Endothelial cell of umbilical vein (primary cell): Measurements from ENCODE around the gene DENND5A. TPM values are rescaled to one million over a fixed set of nuclear protein-coding genes. Genes with fewer than 3 reads are reported as not detected.

Experiments used
- BruUV-seq: library from RNA; stranded (reverse); fragments of 400-500 nt; replicated peaks from 2 replicates; lab custom pipeline; 2021; lab: Mats Ljungman, UMichigan
- CTCF ChIA-PET: fragments of 300-600, 350-600 bp; sonication (Branson Sonifier 250); formaldehyde crosslinking; loops from one replicate; lab custom pipeline; 2021; ENCODE audit warnings: antibody characterized with exemption, inconsistent platforms; lab: Charles Lee
- POLR2A ChIA-PET: fragments of 300-600, 350-600 bp; sonication (Branson Sonifier 250); formaldehyde crosslinking; loops from one replicate; lab custom pipeline; 2021; ENCODE audit warnings: antibody characterized with exemption, inconsistent platforms; lab: Charles Lee
- DNase-seq: peaks from one replicate; pipeline ENCODE4 v3.0.0-alpha.2; 2011; ENCODE audit warnings: low read depth, low spot score
- FAIRE-seq: peaks from 2 replicates; lab custom pipeline; 2011; peaks lifted over from hg19 to GRCh38; lab: Jason Lieb, UNC
- H2AFZ ChIP-seq: 2 replicates; pipeline ENCODE4 v1.6.0; 2012; ENCODE audit warnings: low read depth, low read length, control low read depth, inconsistent platforms
- H3K27ac ChIP-seq: 2 replicates; pipeline ENCODE4 v1.5.1; 2011; ENCODE audit warnings: low read depth, mild to moderate bottlenecking, control low read depth, low read length, moderate library complexity; ENCODE audit not compliant: insufficient read depth
- H3K27me3 ChIP-seq, 2 experiments: 2 replicates each; pipeline versions ENCODE4 v1.6.0 to v1.6.1; 2011; ENCODE audit warnings: low read length in 2 of 2, mixed read lengths in 1 of 2; ENCODE audit not compliant: control insufficient read depth in 2 of 2, insufficient read depth in 2 of 2
- H3K36me3 ChIP-seq, 2 experiments: 2 replicates in 1 of 2; 3 replicates in 1 of 2; pipeline ENCODE4 v1.5.1; 2011; ENCODE audit warnings: low read length in 2 of 2, mild to moderate bottlenecking in 1 of 2, moderate library complexity in 1 of 2; ENCODE audit not compliant: control insufficient read depth in 2 of 2, insufficient read depth in 2 of 2; ENCODE audit errors: extremely low read depth in 1 of 2
- H3K4me1 ChIP-seq: 3 replicates; pipeline ENCODE4 v1.5.1; 2011; ENCODE audit warnings: mild to moderate bottlenecking, low read length; ENCODE audit not compliant: control insufficient read depth, insufficient read depth; ENCODE audit errors: extremely low read depth
- H3K4me2 ChIP-seq: 2 replicates; pipeline ENCODE4 v1.6.1; 2011; ENCODE audit warnings: low read length, control low read depth, mixed read lengths; ENCODE audit not compliant: insufficient read depth
- H3K4me3 ChIP-seq, 3 experiments: fragments of 200-600 bp in 1 of 3; sonication (generic), shearing (Covaris generic) in 1 of 3; replicated peaks in 1 of 3; 2 replicates each; pipeline ENCODE4 v1.5.1; 2011 to 2016; ENCODE audit warnings: control low read depth in 3 of 3, low read length in 3 of 3, mild to moderate bottlenecking in 2 of 3, inconsistent platforms in 1 of 3, low read depth in 1 of 3, moderate library complexity in 1 of 3; ENCODE audit not compliant: insufficient read depth in 1 of 3
- H3K79me2 ChIP-seq: 2 replicates; pipeline ENCODE4 v1.6.0; 2012; ENCODE audit warnings: low read length, inconsistent platforms; ENCODE audit not compliant: control insufficient read depth, insufficient read depth
- H3K9ac ChIP-seq: replicated peaks from 2 replicates; pipeline ENCODE3; 2011; ENCODE audit warnings: low read length, control low read depth; ENCODE audit not compliant: insufficient read depth; ENCODE audit errors: extremely low read depth
- H3K9me1 ChIP-seq: replicated peaks from 3 replicates; pipeline ENCODE4 v1.6.0; 2011; ENCODE audit warnings: mild to moderate bottlenecking, low read length; ENCODE audit not compliant: control insufficient read depth, insufficient read depth; ENCODE audit errors: extremely low read depth
- H3K9me3 ChIP-seq: replicated peaks from 2 replicates; pipeline ENCODE4 v1.5.1; 2012; ENCODE audit warnings: low read length, inconsistent platforms; ENCODE audit not compliant: control insufficient read depth, insufficient read depth
- H4K20me1 ChIP-seq: replicated peaks from 2 replicates; pipeline ENCODE3; 2011; ENCODE audit warnings: mild to moderate bottlenecking, low read length; ENCODE audit not compliant: control insufficient read depth, insufficient read depth; ENCODE audit errors: extremely low read depth
- CTCF ChIP-seq, 2 donors: IDR thresholded peaks; 1 replicate in 1 of 2; 2 replicates in 1 of 2; pipeline ENCODE4 v1.5.1; 2011; ENCODE audit warnings: low read length in 2 of 2, mild to moderate bottlenecking in 2 of 2, moderate library complexity in 2 of 2, control low read depth in 1 of 2, inconsistent platforms in 1 of 2, low read depth in 1 of 2; ENCODE audit not compliant: insufficient read depth in 1 of 2; ENCODE audit errors: extremely low read depth in 1 of 2
- EZH2 ChIP-seq: IDR thresholded peaks from 2 replicates; pipeline ENCODE4 v1.6.1; 2012; ENCODE audit warnings: borderline replicate concordance, low read depth, mild to moderate bottlenecking, moderate library complexity, low read length, inconsistent platforms; ENCODE audit not compliant: severe bottlenecking
- FOS ChIP-seq: IDR thresholded peaks from 2 replicates; pipeline ENCODE4 v1.6.1; 2011; ENCODE audit warnings: mild to moderate bottlenecking, low read length, moderate library complexity, borderline replicate concordance; ENCODE audit not compliant: insufficient read depth
- GATA2 ChIP-seq: IDR thresholded peaks from 2 replicates; pipeline ENCODE4 v1.7.0; 2011; ENCODE audit warnings: low read depth, mild to moderate bottlenecking, moderate library complexity, mixed read lengths, low read length; ENCODE audit not compliant: insufficient read length, insufficient read depth
- JUN ChIP-seq: IDR thresholded peaks from 2 replicates; pipeline ENCODE4 v1.6.1; 2011; ENCODE audit warnings: borderline replicate concordance, low read depth; ENCODE audit not compliant: insufficient read length, insufficient read depth
- MAX ChIP-seq: IDR thresholded peaks from 2 replicates; pipeline ENCODE4 v1.6.1; 2011; ENCODE audit not compliant: insufficient read depth, insufficient read length
- MYC ChIP-seq: IDR thresholded peaks from one replicate; pipeline ENCODE4 v1.6.1; 2011; ENCODE audit warnings: mild to moderate bottlenecking, low read depth, low read length
- POLR2A ChIP-seq: IDR thresholded peaks from 2 replicates; pipeline ENCODE4 v1.6.1; 2012; ENCODE audit warnings: low read depth, mild to moderate bottlenecking, control low read depth, low read length
- POLR2AphosphoS5 ChIP-seq: IDR thresholded peaks from 2 replicates; pipeline ENCODE4 v1.6.1; 2012; ENCODE audit warnings: low read depth, mild to moderate bottlenecking, control low read depth, low read length, moderate library complexity; ENCODE audit not compliant: insufficient read depth
- dilution Hi-C: fragments of 300-500 bp; cut with MboI; formaldehyde crosslinking; loops from one replicate; pipeline ENCODE4 v1.15.0; 2019; ENCODE audit warnings: low sequenced_read_pairs; ENCODE audit not compliant: extremely low pct_ligation_motif_present
- intact Hi-C: fragments of 100-400 bp; cut with micrococcal nuclease; formaldehyde crosslinking; loops from one replicate; pipeline ENCODE4 v1.10.0; 2022
- polyA plus RNA-seq, 4 experiments: library from polyadenylated mRNA; depleted of rRNA in 3 of 4; stranded (reverse) in 3 of 4; unstranded in 1 of 4; fragments of >200 nt; gene quantifications; 2 replicates each; pipeline versions ENCODE4 v1.2.1 to v1.2.3, GENCODE V29; 2011 to 2012; ENCODE audit warnings: missing spikeins in 1 of 4
- total RNA-seq: library from RNA; stranded (reverse); gene quantifications from 2 replicates; pipeline ENCODE4 v1.2.3, GENCODE V29; 2021

Gene DENND5A
- total and polyA plus RNA-seq, 2 donors (not counting 3 experiments of a cell fraction or from before 2014, with no cell fraction given) = 116 to 220 TPM

- CTCF ChIA-PET = interaction anchor here (1.1 to 2.2 kb wide), 2 partner anchors 13 to 110 kb away, joined by 3 to 9 read pairs; no protein-coding TSS in a partner anchor
- dilution Hi-C loops = no loop called here
Observed at GRCh38 chr11:9125185-9125886, 139.8 kb downstream of the DENND5A start.

More at GRCh38 chr11:9125185-9125886, 139.8 kb downstream of the DENND5A start:
- DNase-seq (no peak), FAIRE-seq (no peak)
- H3K79me2 ChIP-seq = no peaks in the 10 kb centered on the region
- H3K9me3 ChIP-seq = no peaks in the 10 kb centered on the region
- POLR2A ChIA-PET = no interaction called here
- BruUV-seq = no TSS peak
- H3K9me1 ChIP-seq = no peaks in the 10 kb centered on the region
- no peak overlapping the region for H2AFZ ChIP-seq
- TF ChIP-seq CTCF (IDR thresholded peaks at IDR 0.05; ENCODE audit: extremely low read depth in 1 of 2, insufficient read depth in 1 of 2, low read depth in 1 of 2, low read length in 2 of 2) (no peak), GATA2 (no peak), POLR2A (no peak), FOS (no peak), EZH2 (no peak), JUN (no peak), MAX (no peak), MYC (no peak), POLR2AphosphoS5 (no peak)
- H3K27ac ChIP-seq = no peak overlapping the region
- H3K4me1 ChIP-seq = no peaks in the 10 kb centered on the region
- no peak overlapping the region for H3K4me2 ChIP-seq
- intact Hi-C loops = no loop called here
- no peak overlapping the region for H3K4me3 ChIP-seq
- no peaks in the 10 kb centered on the region for H3K36me3 ChIP-seq
- H3K9ac ChIP-seq = no peak overlapping the region
- no peaks in the 10 kb centered on the region for H3K27me3 ChIP-seq
- H4K20me1 ChIP-seq = no peaks in the 10 kb centered on the region
